Transverse colon (tissue), 4 donors: ENCODE results near the gene LRRC8C. TPM values are rescaled to one million over a fixed set of nuclear protein-coding genes. Genes with fewer than 3 reads are reported as not detected.
A peak's percentile ranks its signal among the peaks of the same experiment; 100 is the strongest.

ENCODE experiments used
- DNase-seq: peaks from one replicate; pipeline ENCODE4 v3.0.0-alpha.2; 2019
- H3K27ac ChIP-seq, 4 donors: fragments of 200-600 bp; sonication (generic); 2 replicates each; pipeline ENCODE4 v1.5.1; 2016 to 2018; ENCODE audit warnings: inconsistent platforms in 4 of 4
- H3K27me3 ChIP-seq: fragments of 200-600 bp; sonication (generic); 2 replicates; pipeline ENCODE4 v1.5.1; 2017; ENCODE audit warnings: inconsistent platforms
- H3K36me3 ChIP-seq, 4 donors: fragments of 200-600 bp; sonication (generic); 2 replicates each; pipeline ENCODE4 v1.5.1; 2017 to 2019; ENCODE audit warnings: inconsistent platforms in 4 of 4
- H3K4me1 ChIP-seq, 4 donors: fragments of 200-600 bp; sonication (generic); 2 replicates each; pipeline ENCODE4 v1.5.1; 2017 to 2020; ENCODE audit warnings: inconsistent platforms in 4 of 4
- H3K4me3 ChIP-seq, 4 donors: fragments of 200-600 bp; sonication (generic); 1 replicate in 1 of 4; 2 replicates in 3 of 4; pipeline versions ENCODE4 v1.5.1 to v1.6.1; 2017 to 2019; ENCODE audit warnings: inconsistent platforms in 4 of 4
- H3K9me3 ChIP-seq, 2 donors: fragments of 200-600 bp; sonication (generic); 2 replicates each; pipeline ENCODE4 v1.5.1; 2017 to 2019; ENCODE audit warnings: inconsistent platforms in 2 of 2
- EP300 ChIP-seq: sonication (generic); formaldehyde crosslinking; IDR thresholded peaks from one replicate; pipeline ENCODE4 v1.6.1; 2017; ENCODE audit warnings: antibody characterized with exemption, low read depth
- POLR2A ChIP-seq: fragments of 450-650 bp; IDR thresholded peaks from one replicate; pipeline ENCODE4 v1.6.1; 2016; ENCODE audit warnings: antibody characterized with exemption, mild to moderate bottlenecking, moderate library complexity
- POLR2AphosphoS5 ChIP-seq, 3 donors: sonication (generic); formaldehyde crosslinking; IDR thresholded peaks; one replicate each; pipeline ENCODE4 v1.6.1; 2016; ENCODE audit warnings: antibody characterized with exemption in 3 of 3
- WGBS, 2 donors: methylation state at CpG; one replicate each; pipeline ENCODE4 v1.1.5; 2018; ENCODE audit warnings: low coverage in 1 of 2; 5-methylcytosine and 5-hydroxymethylcytosine counted together
- in situ Hi-C, 4 donors: fragments of 200-750 bp; cut with MboI; loops; one replicate each; pipeline versions ENCODE4 v1.15.0 to v1.15.1; 2017; ENCODE audit warnings: low sequenced_read_pairs in 3 of 4, low pct_ligation_motif_present in 1 of 4, low pct_unique_long_range_greater_than_20kb in 1 of 4
- intact Hi-C: fragments of 100-400 bp; cut with DNase I; formaldehyde crosslinking; loops from one replicate; pipeline ENCODE4 v1.15.1; 2023; ENCODE audit warnings: low total_unique reads
- total RNA-seq, 4 donors: library from RNA; depleted of rRNA; stranded (reverse); fragments of >200 nt; gene quantifications; one replicate each; pipeline ENCODE4 v1.1.0, GENCODE V29; 2016
- TF ChIP-seq, protein P1 (sequence below), 5 experiments: fragments of 200-600 bp in 3 of 5; fragments of 450-650 bp in 2 of 5; sonication (generic) in 3 of 5; IDR thresholded peaks; 1 replicate in 2 of 5; 2 replicates in 3 of 5; pipeline ENCODE4 v1.5.1; 2016 to 2017; ENCODE audit warnings: antibody characterized with exemption in 5 of 5, inconsistent platforms in 3 of 5, mild to moderate bottlenecking in 2 of 5, moderate library complexity in 1 of 5

LRRC8C gene
- total RNA-seq, 4 donors from 2014 or later = 2.4 to 4.4 (median 2.7) TPM

GRCh38 chr1:89630048-89630447 lies 2.9 kb upstream of the LRRC8C start:
- H3K27ac ChIP-seq = no peak overlapping the region
- intact Hi-C loops (loop anchor here (5.0 kb wide), 2 partner anchors 132 to 352 kb away; no protein-coding TSS in a partner anchor), in situ Hi-C loops (loop anchor here in 3 of 4 donors (10.0 to 25.0 kb wide), 3 partner anchors 125 to 357 kb away; partner anchors contain the start of gene ZNF326 (in 1 of the 3))
- peaks cover 0 to 17% (median 14%) of the 10 kb centered on the region in 4 donors for H3K4me1 ChIP-seq
- H3K36me3 ChIP-seq = no peaks in the 10 kb centered on the region
- H3K27me3 ChIP-seq = peaks cover 7% of the 10 kb centered on the region
- WGBS, 2 donors = 90 to 97% methylated on average over 3 of the region's 3 CpGs
- no peak overlapping the region for H3K4me3 ChIP-seq
- H3K9me3 ChIP-seq = no peaks in the 10 kb centered on the region
- TF ChIP-seq EP300 = no peak
- TF ChIP-seq, protein P1, sequence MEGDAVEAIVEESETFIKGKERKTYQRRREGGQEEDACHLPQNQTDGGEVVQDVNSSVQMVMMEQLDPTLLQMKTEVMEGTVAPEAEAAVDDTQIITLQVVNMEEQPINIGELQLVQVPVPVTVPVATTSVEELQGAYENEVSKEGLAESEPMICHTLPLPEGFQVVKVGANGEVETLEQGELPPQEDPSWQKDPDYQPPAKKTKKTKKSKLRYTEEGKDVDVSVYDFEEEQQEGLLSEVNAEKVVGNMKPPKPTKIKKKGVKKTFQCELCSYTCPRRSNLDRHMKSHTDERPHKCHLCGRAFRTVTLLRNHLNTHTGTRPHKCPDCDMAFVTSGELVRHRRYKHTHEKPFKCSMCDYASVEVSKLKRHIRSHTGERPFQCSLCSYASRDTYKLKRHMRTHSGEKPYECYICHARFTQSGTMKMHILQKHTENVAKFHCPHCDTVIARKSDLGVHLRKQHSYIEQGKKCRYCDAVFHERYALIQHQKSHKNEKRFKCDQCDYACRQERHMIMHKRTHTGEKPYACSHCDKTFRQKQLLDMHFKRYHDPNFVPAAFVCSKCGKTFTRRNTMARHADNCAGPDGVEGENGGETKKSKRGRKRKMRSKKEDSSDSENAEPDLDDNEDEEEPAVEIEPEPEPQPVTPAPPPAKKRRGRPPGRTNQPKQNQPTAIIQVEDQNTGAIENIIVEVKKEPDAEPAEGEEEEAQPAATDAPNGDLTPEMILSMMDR (IDR thresholded peaks at IDR 0.05) = no peak
- TF ChIP-seq POLR2AphosphoS5 (IDR thresholded peaks at IDR 0.05) = no peak
- TF ChIP-seq POLR2A = no peak
- DNase-seq = no peak

GRCh38 chr1:89631816-89632656 lies 884 bp upstream of the LRRC8C start:
- TF ChIP-seq POLR2AphosphoS5 (IDR thresholded peaks at IDR 0.05) = no peak
- TF ChIP-seq EP300 = no peak
- no peak for TF ChIP-seq POLR2A
- TF ChIP-seq, protein P1 (IDR thresholded peaks at IDR 0.05) = no peak
- no peaks in the 10 kb centered on the region for H3K36me3 ChIP-seq
- peak; percentile 10 for DNase-seq
- peaks cover 0 to 17% (median 14%) of the 10 kb centered on the region in 4 donors for H3K4me1 ChIP-seq
- H3K4me3 ChIP-seq = peak overlapping the region; percentile 60 to 83 (median 72)
- 42 to 50% methylated on average over 13 to 19 of the region's 19 CpGs for WGBS, 2 donors
- in situ Hi-C loops (loop anchor here in 3 of 4 donors (10.0 to 25.0 kb wide), 3 partner anchors 123 to 355 kb away; partner anchors contain the start of gene ZNF326 (in 1 of the 3)), intact Hi-C loops (loop anchor here (5.0 kb wide), 2 partner anchors 130 to 350 kb away; no protein-coding TSS in a partner anchor)
- peak overlapping the region; percentile 84 to 87 (median 84) for H3K27ac ChIP-seq
- H3K27me3 ChIP-seq = peaks cover 7% of the 10 kb centered on the region
- no peaks in the 10 kb centered on the region for H3K9me3 ChIP-seq

GRCh38 chr1:89633248-89633799 lies 404 bp downstream of the LRRC8C start:
- H3K4me1 ChIP-seq = peaks cover 0 to 17% (median 14%) of the 10 kb centered on the region in 4 donors
- TF ChIP-seq EP300 = no peak
- TF ChIP-seq POLR2AphosphoS5 (IDR thresholded peaks at IDR 0.05) = no peak
- no peak for TF ChIP-seq POLR2A
- TF ChIP-seq, protein P1 (IDR thresholded peaks at IDR 0.05) = no peak
- H3K36me3 ChIP-seq = no peaks in the 10 kb centered on the region
- 0% methylated on average over 35 of the region's 57 CpGs; no CpG with 5 or more reads in 1 of the 2 donors for WGBS, 2 donors
- peak overlapping the region; percentile 84 to 87 (median 84) for H3K27ac ChIP-seq
- H3K4me3 ChIP-seq = peak overlapping the region; percentile 60 to 85 (median 82)
- peak; percentile 60 for DNase-seq
- H3K27me3 ChIP-seq = peaks cover 7% of the 10 kb centered on the region
- in situ Hi-C loops = loop anchor here in 3 of 4 donors (10.0 to 25.0 kb wide), 3 partner anchors 121 to 354 kb away; partner anchors contain the start of gene ZNF326 (in 1 of the 3)
- intact Hi-C loops = loop anchor here (5.0 kb wide), 2 partner anchors 129 to 349 kb away; no protein-coding TSS in a partner anchor
- H3K9me3 ChIP-seq = no peaks in the 10 kb centered on the region
